ENCODE measurements around the gene WASHC2C.
"Not testable (repeated sequence)": the region's sequence is repeated elsewhere in the genome, so short reads cannot be mapped to it uniquely, and the experiment has no call there.

The WASHC2C gene

GRCh38 chr10:45751141-45751540 is 24.1 kb downstream of the WASHC2C start:
- H3K27me3 ChIP-seq; H3K9me3 ChIP-seq; H3K27ac ChIP-seq; H3K4me3 ChIP-seq (ENCODE audit: low read depth in 1 of 2, low read length in 1 of 2); H3K4me1 ChIP-seq (ENCODE audit: control insufficient read depth in 1 of 2, insufficient read depth in 1 of 2, low read depth in 1 of 2, low read length in 1 of 2): not testable (repeated sequence)
- H3K36me3 ChIP-seq, result peaks cover 57% of the 10 kb centered on the region

- not testable (repeated sequence) for H3K4me3 ChIP-seq (ENCODE audit: low read depth in 1 of 2, low read length in 1 of 2); H3K9me3 ChIP-seq; H3K4me1 ChIP-seq (ENCODE audit: control insufficient read depth in 1 of 2, insufficient read depth in 1 of 2, low read depth in 1 of 2, low read length in 1 of 2); H3K27ac ChIP-seq; H3K27me3 ChIP-seq
- H3K36me3 ChIP-seq, result peaks cover 52% of the 10 kb centered on the region
Observed at GRCh38 chr10:45752210-45752609, 25.1 kb downstream of the WASHC2C start.

- H3K27ac ChIP-seq; H3K4me3 ChIP-seq (ENCODE audit: low read depth in 1 of 2, low read length in 1 of 2): not testable (repeated sequence)
Observed at GRCh38 chr10:45753979-45754495, 27.0 kb downstream of the WASHC2C start.

GRCh38 chr10:45755083-45755482 is 28.0 kb downstream of the WASHC2C start:
- H3K9me3 ChIP-seq; H3K4me3 ChIP-seq (ENCODE audit: low read depth in 1 of 2, low read length in 1 of 2): not testable (repeated sequence)

More at GRCh38 chr10:45753979-45754495, 27.0 kb downstream of the WASHC2C start:
- H3K27me3 ChIP-seq; H3K4me1 ChIP-seq (ENCODE audit: control insufficient read depth in 1 of 2, insufficient read depth in 1 of 2, low read depth in 1 of 2, low read length in 1 of 2); H3K9me3 ChIP-seq: not testable (repeated sequence)
- peaks cover 59% of the 10 kb centered on the region for H3K36me3 ChIP-seq

GRCh38 chr10:45756065-45756464 is 29.0 kb downstream of the WASHC2C start:
- H3K36me3 ChIP-seq, result peaks cover 62% of the 10 kb centered on the region
- H3K4me3 ChIP-seq (ENCODE audit: low read depth in 1 of 2, low read length in 1 of 2); H3K9me3 ChIP-seq; H3K27ac ChIP-seq; H3K4me1 ChIP-seq (ENCODE audit: control insufficient read depth in 1 of 2, insufficient read depth in 1 of 2, low read depth in 1 of 2, low read length in 1 of 2); H3K27me3 ChIP-seq: not testable (repeated sequence)

More at GRCh38 chr10:45755083-45755482, 28.0 kb downstream of the WASHC2C start:
- H3K4me1 ChIP-seq (ENCODE audit: control insufficient read depth in 1 of 2, insufficient read depth in 1 of 2, low read depth in 1 of 2, low read length in 1 of 2); H3K27ac ChIP-seq; H3K27me3 ChIP-seq: not testable (repeated sequence)
- peaks cover 63% of the 10 kb centered on the region for H3K36me3 ChIP-seq

GRCh38 chr10:45757661-45758396 is 30.8 kb downstream of the WASHC2C start:
- H3K27me3 ChIP-seq; H3K4me1 ChIP-seq (ENCODE audit: control insufficient read depth in 1 of 2, insufficient read depth in 1 of 2, low read depth in 1 of 2, low read length in 1 of 2); H3K27ac ChIP-seq; H3K9me3 ChIP-seq; H3K4me3 ChIP-seq (ENCODE audit: low read depth in 1 of 2, low read length in 1 of 2): not testable (repeated sequence)
- H3K36me3 ChIP-seq, result peaks cover 59% of the 10 kb centered on the region

- H3K27me3 ChIP-seq; H3K4me3 ChIP-seq (ENCODE audit: low read depth in 1 of 2, low read length in 1 of 2); H3K9me3 ChIP-seq; H3K27ac ChIP-seq; H3K4me1 ChIP-seq (ENCODE audit: control insufficient read depth in 1 of 2, insufficient read depth in 1 of 2, low read depth in 1 of 2, low read length in 1 of 2): not testable (repeated sequence)
- H3K36me3 ChIP-seq, result peaks cover 44% of the 10 kb centered on the region
Observed at GRCh38 chr10:45761622-45762021, 34.6 kb downstream of the WASHC2C start.

- not testable (repeated sequence) for H3K9me3 ChIP-seq; H3K4me3 ChIP-seq (ENCODE audit: low read depth in 1 of 2, low read length in 1 of 2); H3K4me1 ChIP-seq (ENCODE audit: control insufficient read depth in 1 of 2, insufficient read depth in 1 of 2, low read depth in 1 of 2, low read length in 1 of 2); H3K27ac ChIP-seq; H3K27me3 ChIP-seq
- H3K36me3 ChIP-seq, result peaks cover 39% of the 10 kb centered on the region
Observed at GRCh38 chr10:45763037-45763436, 36.0 kb downstream of the WASHC2C start.

GRCh38 chr10:45768334-45768733 is 41.3 kb downstream of the WASHC2C start:
- H3K9me3 ChIP-seq; H3K27ac ChIP-seq; H3K4me3 ChIP-seq (ENCODE audit: low read depth in 1 of 2, low read length in 1 of 2); H3K4me1 ChIP-seq (ENCODE audit: control insufficient read depth in 1 of 2, insufficient read depth in 1 of 2, low read depth in 1 of 2, low read length in 1 of 2); H3K27me3 ChIP-seq: not testable (repeated sequence)
- peaks cover 30% of the 10 kb centered on the region for H3K36me3 ChIP-seq

GRCh38 chr10:45771757-45772461 is 44.8 kb downstream of the WASHC2C start:
- H3K36me3 ChIP-seq, result peaks cover 24% of the 10 kb centered on the region
- not testable (repeated sequence) for H3K4me1 ChIP-seq (ENCODE audit: control insufficient read depth in 1 of 2, insufficient read depth in 1 of 2, low read depth in 1 of 2, low read length in 1 of 2); H3K27me3 ChIP-seq; H3K4me3 ChIP-seq (ENCODE audit: low read depth in 1 of 2, low read length in 1 of 2); H3K9me3 ChIP-seq; H3K27ac ChIP-seq

GRCh38 chr10:45786217-45786616 is 59.2 kb downstream of the WASHC2C start:
- peaks cover 63% of the 10 kb centered on the region for H3K36me3 ChIP-seq
- H3K9me3 ChIP-seq; H3K4me1 ChIP-seq (ENCODE audit: control insufficient read depth in 1 of 2, insufficient read depth in 1 of 2, low read depth in 1 of 2, low read length in 1 of 2); H3K27ac ChIP-seq; H3K27me3 ChIP-seq; H3K4me3 ChIP-seq (ENCODE audit: low read depth in 1 of 2, low read length in 1 of 2): not testable (repeated sequence)

- H3K27ac ChIP-seq; H3K4me1 ChIP-seq (ENCODE audit: control insufficient read depth in 1 of 2, insufficient read depth in 1 of 2, low read depth in 1 of 2, low read length in 1 of 2); H3K27me3 ChIP-seq; H3K4me3 ChIP-seq (ENCODE audit: low read depth in 1 of 2, low read length in 1 of 2); H3K9me3 ChIP-seq: not testable (repeated sequence)
- H3K36me3 ChIP-seq, result peaks cover 72% of the 10 kb centered on the region
Observed at GRCh38 chr10:45787212-45787741, 60.2 kb downstream of the WASHC2C start.

GRCh38 chr10:45789991-45790390 is 62.9 kb downstream of the WASHC2C start:
- H3K36me3 ChIP-seq, result peaks cover 77% of the 10 kb centered on the region
- H3K27me3 ChIP-seq; H3K9me3 ChIP-seq; H3K4me1 ChIP-seq (ENCODE audit: control insufficient read depth in 1 of 2, insufficient read depth in 1 of 2, low read depth in 1 of 2, low read length in 1 of 2); H3K27ac ChIP-seq; H3K4me3 ChIP-seq (ENCODE audit: low read depth in 1 of 2, low read length in 1 of 2): not testable (repeated sequence)
